MCF 10A (cell line): ENCODE data around the gene PIP5K1A. TPM values are rescaled to one million over a fixed set of nuclear protein-coding genes. Genes with fewer than 3 reads are reported as not detected.
"Not testable (repeated sequence)": the region's sequence is repeated elsewhere in the genome, so short reads cannot be mapped to it uniquely, and the experiment has no call there.

Experiments
- BruUV-seq: library from RNA; stranded (reverse); fragments of 400-500 nt; replicated peaks from 2 replicates; lab custom pipeline; 2021; lab: Mats Ljungman, UMichigan
- CTCF ChIA-PET: fragments of 300-600 bp; sonication (Branson Sonifier 250); formaldehyde crosslinking; extraction: SDS; loops from one replicate; lab custom pipeline; 2021; ENCODE audit warnings: antibody characterized with exemption, inconsistent platforms; lab: Yijun Ruan, JAX
- POLR2A ChIA-PET: fragments of 300-600, 350-650 bp; sonication (Branson Sonifier 250); formaldehyde crosslinking; extraction: SDS; loops from one replicate; lab custom pipeline; 2020; ENCODE audit warnings: antibody characterized with exemption, inconsistent platforms; lab: Yijun Ruan, JAX
- DNase-seq: peaks from one replicate; pipeline ENCODE4 v3.0.0-alpha.2; 2018; ENCODE audit not compliant: unreplicated experiment
- H3K27ac Mint-ChIP-seq: one replicate; pipeline ENCODE4 v1.8.0; 2022; ENCODE audit warnings: mild to moderate bottlenecking, low read depth, mixed read lengths; ENCODE audit not compliant: unreplicated experiment
- H3K27me3 Mint-ChIP-seq: one replicate; pipeline ENCODE4 v1.8.0; 2022; ENCODE audit warnings: mixed read lengths; ENCODE audit not compliant: insufficient read depth, unreplicated experiment
- H3K36me3 Mint-ChIP-seq: one replicate; pipeline ENCODE4 v1.8.0; 2022; ENCODE audit warnings: mild to moderate bottlenecking, moderate library complexity, mixed read lengths; ENCODE audit not compliant: insufficient read depth, unreplicated experiment
- H3K4me1 Mint-ChIP-seq: one replicate; pipeline ENCODE4 v1.8.0; 2022; ENCODE audit warnings: mixed read lengths; ENCODE audit not compliant: insufficient read depth, unreplicated experiment
- H3K4me3 Mint-ChIP-seq: one replicate; pipeline ENCODE4 v1.8.0; 2022; ENCODE audit warnings: mild to moderate bottlenecking, moderate library complexity, mixed read lengths; ENCODE audit not compliant: unreplicated experiment
- H3K9me3 Mint-ChIP-seq: one replicate; pipeline ENCODE4 v1.8.0; 2022; ENCODE audit warnings: mixed read lengths; ENCODE audit not compliant: unreplicated experiment
- CTCF ChIP-seq: fragments of 200-600 bp; IDR thresholded peaks from one replicate; pipeline ENCODE4 v1.8.0; 2022; ENCODE audit warnings: antibody characterized with exemption, mild to moderate bottlenecking; ENCODE audit not compliant: unreplicated experiment
- intact Hi-C: fragments of 100-400 bp; cut with micrococcal nuclease; formaldehyde crosslinking; loops from 2 replicates; pipeline ENCODE4 v1.14.1; 2022
- total RNA-seq: library from RNA; stranded (reverse); gene quantifications from 2 replicates; pipeline ENCODE4 v1.2.3, GENCODE V29; 2022

PIP5K1A gene
- total RNA-seq, 1 experiment from 2014 or later, result 163 TPM

GRCh38 chr1:151193856-151194255, 4.5 kb upstream of the PIP5K1A start:
- POLR2A ChIA-PET, result interaction anchor here (0.9 to 12.4 kb wide), 4 partner anchors 45 to 201 kb away, joined by 3 to 153 read pairs (median 4); partner anchors contain the start of gene PSMD4

GRCh38 chr1:151194894-151195594, 3.3 kb upstream of the PIP5K1A start:
- ChIA-PET POLR2A (interaction anchor here (0.6 to 12.4 kb wide), 30 partner anchors 9 to 615 kb away, joined by 3 to 153 read pairs (median 4); partner anchors contain the start of genes LYSMD1, MCL1, MINDY1 and PI4KB), CTCF (interaction anchor here (0.6 to 6.8 kb wide), 11 partner anchors 12 to 147 kb away, joined by 3 to 70 read pairs (median 4); partner anchors contain the start of genes PSMD4 and ZNF687)
- not testable (repeated sequence) for H3K27me3 Mint-ChIP-seq, BruUV-seq, H3K9me3 Mint-ChIP-seq
- Mint-ChIP-seq H3K4me3 (peak overlapping the region; percentile 93), H3K27ac (peak overlapping the region; percentile 100), H3K4me1 (peaks cover 35% of the 10 kb centered on the region), H3K36me3 (peaks cover 23% of the 10 kb centered on the region)
- peak; percentile 100 for DNase-seq
- intact Hi-C loops, result loop anchor here (5.0 to 10.0 kb wide), 2 partner anchors 132 to 540 kb away; partner anchors contain the start of gene PI4KB

More at GRCh38 chr1:151193856-151194255, 4.5 kb upstream of the PIP5K1A start:
- Mint-ChIP-seq H3K9me3 (no peaks in the 10 kb centered on the region), H3K27ac (peak overlapping the region; percentile 100), H3K36me3 (peaks cover 21% of the 10 kb centered on the region), H3K27me3 (no peaks in the 10 kb centered on the region), H3K4me3 (peak overlapping the region; percentile 93), H3K4me1 (peaks cover 32% of the 10 kb centered on the region)
- DNase-seq, result no peak
- CTCF ChIA-PET, result interaction anchor here (0.7 to 6.8 kb wide), 3 partner anchors 27 to 224 kb away, joined by 3 to 70 read pairs (median 4); no protein-coding TSS in a partner anchor
- no peak for TF ChIP-seq CTCF
- intact Hi-C loops, result loop anchor here (10.0 kb wide), 1 partner anchor 541 kb away; no protein-coding TSS in a partner anchor
- no TSS peak for BruUV-seq

- TF ChIP-seq CTCF, result peak; percentile 57
- CTCF ChIA-PET, result interaction anchor here (0.6 to 6.8 kb wide), 14 partner anchors 21 to 176 kb away, joined by 3 to 70 read pairs (median 4); partner anchors contain the start of genes PSMD4 and SELENBP1
Observed at GRCh38 chr1:151196292-151196800, 2.0 kb upstream of the PIP5K1A start.

GRCh38 chr1:151197863-151198253, 494 bp upstream of the PIP5K1A start:
- no peak for DNase-seq
- Mint-ChIP-seq H3K36me3 (peaks cover 29% of the 10 kb centered on the region), H3K4me1 (peaks cover 40% of the 10 kb centered on the region), H3K27ac (peak overlapping the region; percentile 95), H3K4me3 (peak overlapping the region; percentile 93), H3K27me3 (no peaks in the 10 kb centered on the region), H3K9me3 (no peaks in the 10 kb centered on the region)
- ChIA-PET CTCF (interaction anchor here (0.6 to 1.1 kb wide), 4 partner anchors 10 to 132 kb away, joined by 3 read pairs; no protein-coding TSS in a partner anchor), POLR2A (interaction anchor here (0.7 to 12.4 kb wide), 7 partner anchors 10 to 114 kb away, joined by 3 to 153 read pairs (median 4); partner anchors contain the start of genes PSMD4 and ZNF687)
- no peak for TF ChIP-seq CTCF
- BruUV-seq, result no TSS peak
- intact Hi-C loops, result loop anchor here (2.0 to 10.0 kb wide), 3 partner anchors 129 to 639 kb away; partner anchors contain the start of gene PI4KB

More at GRCh38 chr1:151196292-151196800, 2.0 kb upstream of the PIP5K1A start:
- BruUV-seq, result no TSS peak
- H3K4me3 Mint-ChIP-seq, result peak overlapping the region; percentile 93
- H3K4me1 Mint-ChIP-seq, result peaks cover 30% of the 10 kb centered on the region
- no peaks in the 10 kb centered on the region for H3K9me3 Mint-ChIP-seq
- peaks cover 17% of the 10 kb centered on the region for H3K36me3 Mint-ChIP-seq
- peak; percentile 95 for DNase-seq
- intact Hi-C loops, result loop anchor here (1.0 to 10.0 kb wide), 7 partner anchors 55 to 640 kb away; partner anchors contain the start of genes PI4KB, PSMB4 and ZNF687
- peak overlapping the region; percentile 100 for H3K27ac Mint-ChIP-seq
- POLR2A ChIA-PET, result interaction anchor here (0.6 to 12.4 kb wide), 16 partner anchors 16 to 839 kb away, joined by 3 to 153 read pairs (median 5); partner anchors contain the start of genes LYSMD1, PI4KB, PSMD4 and SCNM1
- no peaks in the 10 kb centered on the region for H3K27me3 Mint-ChIP-seq
